Pericardium fibroblast (primary cell): ENCODE results near the gene CFL2. TPM values are rescaled to one million over a fixed set of nuclear protein-coding genes. Genes with fewer than 3 reads are reported as not detected.

Source experiments
- total RNA-seq: library from RNA; depleted of rRNA; stranded (reverse); fragments of >200 nt; gene quantifications from 2 replicates; pipeline ENCODE4 v1.2.3, GENCODE V29; 2015

The CFL2 gene
- total RNA-seq, result 53.9 and 54.1 TPM in 2 replicates

GRCh38 chr14:34714320-34715126, at the start of gene CFL2:
Gene CFL2, minus strand, starts transcription at chr14:34714593. Its CDS starts 53 bp downstream, at chr14:34714540.

Other genes with a start within 250 kb of the CFL2 start
- 28.2 and 44.7 TPM in 2 replicates for gene EAPP, start 174.9 kb downstream of the CFL2 start, total RNA-seq
- gene SNX6, start 84.4 kb downstream of the CFL2 start, total RNA-seq, result 98.3 and 116 TPM in 2 replicates
- gene BAZ1A, start 160.8 kb upstream of the CFL2 start, total RNA-seq, result 20.4 and 23.3 TPM in 2 replicates